HAP-1 (cell line): Measurements from ENCODE around the gene SIX4.

Source experiments
- DNase-seq, 2 experiments: peaks; one replicate each; pipeline ENCODE4 v3.0.0-alpha.2; 2016 to 2020; ENCODE audit warnings: low spot score in 2 of 2
- H3K27me3 ChIP-seq: fragments of 250-450 bp; sonication (Bioruptor Pico); 2 replicates; pipeline ENCODE4 v1.5.1; 2020; ENCODE audit warnings: low read depth, mild to moderate bottlenecking, moderate library complexity
- H3K36me3 ChIP-seq: fragments of 250-450 bp; sonication (Bioruptor Pico); replicated peaks from 2 replicates; pipeline ENCODE4 v1.5.1; 2020; ENCODE audit warnings: mild to moderate bottlenecking
- H3K4me1 ChIP-seq: fragments of 250-450 bp; sonication (Bioruptor Pico); 2 replicates; pipeline ENCODE4 v1.5.1; 2020; ENCODE audit warnings: mild to moderate bottlenecking
- H3K4me3 ChIP-seq: fragments of 250-450 bp; sonication (Bioruptor Pico); 2 replicates; pipeline ENCODE4 v1.5.1; 2020; ENCODE audit warnings: mild to moderate bottlenecking, moderate library complexity
- H3K9me3 ChIP-seq: fragments of 250-450 bp; sonication (Bioruptor Pico); 2 replicates; pipeline ENCODE4 v1.5.1; 2020; ENCODE audit warnings: mild to moderate bottlenecking, moderate library complexity
- in situ Hi-C: fragments of 300-500 bp; cut with MboI; formaldehyde crosslinking; loops from 3 replicates; pipeline ENCODE4 v1.14.3; 2020; ENCODE audit warnings: low sequenced_read_pairs, inconsistent platforms, mixed read lengths

SIX4 gene

GRCh38 chr14:60662982-60663381, 61.2 kb downstream of the SIX4 start:
- peaks cover 18% of the 10 kb centered on the region for H3K4me1 ChIP-seq
- H3K9me3 ChIP-seq, result no peaks in the 10 kb centered on the region
- in situ Hi-C loops, result no loop called here
- peaks cover 16% of the 10 kb centered on the region for H3K27me3 ChIP-seq
- H3K4me3 ChIP-seq, result no peak overlapping the region
- DNase-seq, result peak in 1 of 2 experiments; percentile 59
- no peaks in the 10 kb centered on the region for H3K36me3 ChIP-seq

GRCh38 chr14:60661721-60662120, 62.4 kb downstream of the SIX4 start:
- Histone ChIP-seq H3K36me3 (no peaks in the 10 kb centered on the region), H3K9me3 (no peaks in the 10 kb centered on the region), H3K27me3 (peaks cover 16% of the 10 kb centered on the region), H3K4me3 (no peak overlapping the region), H3K4me1 (peaks cover 25% of the 10 kb centered on the region)
- no peak for DNase-seq
- in situ Hi-C loops, result no loop called here
